Ovary (tissue), 9 donors: Measurements from ENCODE around the gene CEP68. TPM values are rescaled to one million over a fixed set of nuclear protein-coding genes. Genes with fewer than 3 reads are reported as not detected.
A peak's percentile ranks its signal among the peaks of the same experiment; 100 is the strongest.

Source experiments
- DNase-seq, 5 donors: peaks; one replicate each; pipeline ENCODE4 v3.0.0-alpha.2; 2019 to 2020
- H3K27ac ChIP-seq, 2 donors: fragments of 200-600 bp; one replicate each; pipeline versions ENCODE4 v1.5.1 to v1.8.0; 2019 to 2022
- H3K27me3 ChIP-seq: fragments of 200-600 bp; one replicate; pipeline ENCODE4 v1.8.0; 2022
- H3K36me3 ChIP-seq: fragments of 200-600 bp; sonication (generic); one replicate; pipeline ENCODE4 v1.5.1; 2019
- H3K4me1 ChIP-seq: one replicate; pipeline ENCODE4 v1.8.1; 2013; ENCODE audit warnings: mild to moderate bottlenecking, moderate library complexity; ENCODE audit not compliant: insufficient read depth
- H3K4me3 ChIP-seq: fragments of 200-600 bp; sonication (generic); one replicate; pipeline ENCODE4 v1.5.1; 2017
- H3K9me3 ChIP-seq, 2 donors: fragments of 200-600 bp in 1 of 2; sonication (generic) in 1 of 2; one replicate each; pipeline versions ENCODE4 v1.5.1 to v1.8.1; 2013 to 2019; ENCODE audit warnings: mild to moderate bottlenecking in 1 of 2, moderate library complexity in 1 of 2
- EP300 ChIP-seq: sonication (generic); formaldehyde crosslinking; IDR thresholded peaks from one replicate; pipeline ENCODE4 v1.6.1; 2017; ENCODE audit warnings: antibody characterized with exemption
- POLR2A ChIP-seq: fragments of 450-650 bp; IDR thresholded peaks from one replicate; pipeline ENCODE4 v1.6.1; 2017; ENCODE audit warnings: antibody characterized with exemption, mild to moderate bottlenecking, moderate library complexity
- WGBS, 3 donors: extraction: QIAGEN DNeasy Blood & Tissue Kit in 1 of 3; methylation state at CpG; one replicate each; pipeline versions ENCODE4 v1.1.5 to v1.1.7; 2013 to 2017; 5-methylcytosine and 5-hydroxymethylcytosine counted together
- intact Hi-C, 4 donors: fragments of 100-400 bp; cut with DNase I; formaldehyde crosslinking; loops; one replicate each; pipeline versions ENCODE4 v1.11.0 to v1.15.1; 2022 to 2023
- polyA plus RNA-seq, 2 donors: library from polyadenylated mRNA; stranded (reverse); fragments of 200-250 nt in 1 of 2; fragments of 350-450 nt in 1 of 2; fragmentation: Illumina TruSeq in 1 of 2; extraction: RNeasy Lipid Tissue Mini Kit (QIAGEN cat#74804) in 1 of 2; gene quantifications; one replicate each; pipeline ENCODE4 v1.2.3, GENCODE V29; 2013 to 2014
- total RNA-seq, 7 donors: library from RNA; depleted of rRNA in 2 of 7; stranded (reverse); fragments of >200 nt in 2 of 7; fragmentation: NEBNext Ultra II Directional in 3 of 7; extraction: Animal tissue kit (Norgen Biotek cat#: 25700) in 3 of 7; gene quantifications; one replicate each; pipeline versions ENCODE4 v1.1.0 to v1.2.4, GENCODE V29; 2016 to 2023
- TF ChIP-seq, protein P1 (sequence below), 3 donors: fragments of 450-650 bp in 2 of 3; fragments of 200-600 bp in 1 of 3; IDR thresholded peaks; one replicate each; pipeline versions ENCODE4 v1.5.1 to v1.8.0; 2016 to 2022; ENCODE audit warnings: antibody characterized with exemption in 3 of 3, mild to moderate bottlenecking in 1 of 3
- donor health status: DM: no; HTN: no; CAD: no; lungs with moderate emphysema.
- donor health status: DM: no; HTN: no; CAD: no.
- donor health status: Bipolar disorder and iron deficiency.
- donor health status: DM: yes; HTN: yes; CAD: no.
- donor health status: DM: no; HTN: no; CAD: no.
- donor health status: DM: yes; HTN: yes; CAD: no.

Gene CEP68
- total and polyA plus RNA-seq, 9 donors, result 13.7 to 31.6 (median 28.0) TPM

DNA sequence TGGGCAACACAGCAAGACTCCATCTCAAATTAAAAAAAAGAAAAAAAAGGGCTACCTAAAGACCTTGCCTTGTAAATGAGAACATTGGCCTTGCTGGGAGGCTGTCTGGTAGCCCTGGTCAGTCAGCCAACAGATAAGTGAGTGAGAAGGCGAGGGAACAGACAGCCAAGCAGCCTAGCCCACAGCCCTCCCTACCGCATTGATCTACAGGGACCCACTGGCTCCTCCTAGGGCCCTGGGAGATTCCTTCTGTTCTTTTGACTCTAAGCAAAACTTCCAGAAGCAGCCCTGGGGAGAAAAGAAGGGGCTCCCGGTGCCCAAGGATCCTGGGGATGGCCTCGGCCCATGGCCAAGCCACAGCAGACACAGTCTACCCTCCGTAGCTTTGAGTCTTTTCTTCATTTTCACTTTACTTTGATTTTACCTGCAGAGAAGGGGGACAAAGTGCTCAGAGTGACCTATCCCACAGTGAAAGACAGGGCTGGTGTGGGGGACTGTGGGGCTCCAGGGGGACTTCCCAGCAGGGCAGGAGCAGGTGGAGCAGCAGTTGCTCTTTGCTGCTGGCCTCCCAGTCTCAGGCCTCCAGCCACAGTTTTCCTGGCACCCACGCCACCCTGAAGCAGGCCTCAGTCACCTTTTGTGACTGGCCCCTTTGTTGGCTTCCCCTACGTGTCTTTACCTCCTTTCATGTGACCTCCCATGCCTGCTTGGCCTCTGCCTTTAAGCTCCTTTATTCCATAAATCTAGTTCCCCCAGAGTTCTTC is 5.1 kb downstream of the CEP68 start:
- Histone ChIP-seq H3K9me3 (no peaks in the 10 kb centered on the region), H3K36me3 (no peaks in the 10 kb centered on the region), H3K27ac (no peak overlapping the region), H3K4me3 (no peak overlapping the region), H3K4me1 (peaks cover 7% of the 10 kb centered on the region), H3K27me3 (no peaks in the 10 kb centered on the region)
- TF ChIP-seq POLR2A (no peak), EP300 (no peak)
- TF ChIP-seq, protein P1, sequence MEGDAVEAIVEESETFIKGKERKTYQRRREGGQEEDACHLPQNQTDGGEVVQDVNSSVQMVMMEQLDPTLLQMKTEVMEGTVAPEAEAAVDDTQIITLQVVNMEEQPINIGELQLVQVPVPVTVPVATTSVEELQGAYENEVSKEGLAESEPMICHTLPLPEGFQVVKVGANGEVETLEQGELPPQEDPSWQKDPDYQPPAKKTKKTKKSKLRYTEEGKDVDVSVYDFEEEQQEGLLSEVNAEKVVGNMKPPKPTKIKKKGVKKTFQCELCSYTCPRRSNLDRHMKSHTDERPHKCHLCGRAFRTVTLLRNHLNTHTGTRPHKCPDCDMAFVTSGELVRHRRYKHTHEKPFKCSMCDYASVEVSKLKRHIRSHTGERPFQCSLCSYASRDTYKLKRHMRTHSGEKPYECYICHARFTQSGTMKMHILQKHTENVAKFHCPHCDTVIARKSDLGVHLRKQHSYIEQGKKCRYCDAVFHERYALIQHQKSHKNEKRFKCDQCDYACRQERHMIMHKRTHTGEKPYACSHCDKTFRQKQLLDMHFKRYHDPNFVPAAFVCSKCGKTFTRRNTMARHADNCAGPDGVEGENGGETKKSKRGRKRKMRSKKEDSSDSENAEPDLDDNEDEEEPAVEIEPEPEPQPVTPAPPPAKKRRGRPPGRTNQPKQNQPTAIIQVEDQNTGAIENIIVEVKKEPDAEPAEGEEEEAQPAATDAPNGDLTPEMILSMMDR (IDR thresholded peaks at IDR 0.05), result no peak
- intact Hi-C loops, result loop anchor here in 1 of 4 donors (10.0 kb wide), 1 partner anchor 123 kb away; no protein-coding TSS in a partner anchor
- 61 to 81% (median 68%) methylated on average over 7 of the region's 7 CpGs for WGBS, 3 donors
- no peak for DNase-seq

DNA sequence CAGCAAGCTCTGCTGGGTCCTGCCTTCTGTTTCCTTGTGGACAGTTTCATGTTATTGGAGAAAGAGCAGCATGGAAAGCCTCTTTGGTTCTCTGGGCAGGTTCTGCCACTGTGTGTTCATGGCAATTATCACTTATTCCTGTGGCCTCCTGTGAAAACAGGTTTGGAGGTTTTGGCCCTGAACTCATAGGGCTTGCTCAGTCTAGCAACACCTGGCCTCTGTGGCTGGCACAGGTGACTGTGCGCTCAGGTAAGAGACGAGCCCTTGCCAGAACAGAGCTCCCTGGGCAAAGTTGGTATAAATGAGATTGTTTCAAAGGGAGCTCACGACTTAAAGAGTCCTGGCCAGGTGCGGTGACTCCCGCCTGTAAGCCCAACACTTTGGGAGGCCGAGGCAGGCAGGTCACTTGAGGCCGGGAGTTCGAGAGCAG is 5.7 kb downstream of the CEP68 start:
- WGBS, 3 donors, result 94 to 97% (median 96%) methylated on average over 8 of the region's 8 CpGs
- H3K9me3 ChIP-seq, result no peaks in the 10 kb centered on the region
- intact Hi-C loops, result loop anchor here in 1 of 4 donors (10.0 kb wide), 1 partner anchor 123 kb away; no protein-coding TSS in a partner anchor
- H3K27ac ChIP-seq, result no peak overlapping the region
- no peak overlapping the region for H3K4me3 ChIP-seq
- H3K36me3 ChIP-seq, result no peaks in the 10 kb centered on the region
- no peaks in the 10 kb centered on the region for H3K27me3 ChIP-seq
- TF ChIP-seq POLR2A (no peak), EP300 (no peak)
- TF ChIP-seq, protein P1 (IDR thresholded peaks at IDR 0.05), result no peak
- H3K4me1 ChIP-seq, result peaks cover 7% of the 10 kb centered on the region
- DNase-seq, result no peak

DNA sequence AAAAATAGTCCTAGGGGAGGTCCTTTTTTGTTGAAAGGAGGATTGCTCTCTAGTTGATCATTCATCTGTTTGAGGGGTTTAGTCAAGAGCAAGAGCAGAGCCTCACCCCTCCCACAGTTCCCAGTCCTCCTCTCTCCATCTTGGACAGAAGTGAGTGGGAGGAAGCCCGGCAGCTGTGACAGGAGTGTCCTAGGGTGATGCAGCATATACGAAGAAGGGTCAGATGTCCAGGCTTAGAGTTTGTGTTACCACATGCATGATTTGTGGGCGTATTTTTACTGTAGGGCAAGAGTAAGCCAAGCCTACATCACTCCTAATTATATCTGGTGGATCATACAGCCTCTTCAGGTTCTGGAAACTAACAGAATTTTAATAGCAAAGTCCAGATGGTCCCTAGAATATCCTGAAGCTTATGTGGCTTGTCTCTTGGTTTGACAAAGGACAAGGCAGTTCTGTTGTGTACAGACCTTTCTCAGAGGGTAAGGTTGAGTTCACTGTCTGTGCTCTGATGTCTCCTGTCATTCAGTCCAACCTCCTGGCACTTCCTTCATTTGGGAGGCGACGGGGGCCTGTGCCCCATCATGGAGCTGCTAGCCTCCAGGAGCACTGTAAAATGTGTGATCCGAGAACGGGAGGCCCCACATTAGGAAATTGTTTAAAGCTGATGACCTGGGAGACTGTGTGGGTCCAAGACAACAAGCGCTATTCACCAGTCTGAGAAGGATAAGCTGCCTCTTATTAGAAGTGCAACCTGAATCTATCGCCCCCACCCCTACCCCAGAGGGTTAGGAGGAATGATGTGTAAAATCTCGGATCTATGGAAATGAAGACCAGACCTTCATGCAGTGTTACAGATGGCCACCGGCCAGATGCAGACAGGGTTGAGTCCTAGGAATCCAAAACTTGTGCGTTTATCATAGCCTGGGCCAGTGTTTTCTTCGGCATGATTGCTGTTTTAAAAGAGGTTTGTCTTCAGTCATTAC is 6.9 kb downstream of the CEP68 start:
- Histone ChIP-seq H3K27me3 (no peaks in the 10 kb centered on the region), H3K36me3 (no peaks in the 10 kb centered on the region), H3K9me3 (no peaks in the 10 kb centered on the region), H3K4me1 (peaks cover 8% of the 10 kb centered on the region), H3K27ac (peak overlapping the region in 1 of 2 donors; percentile 5), H3K4me3 (no peak overlapping the region)
- intact Hi-C loops, result loop anchor here in 1 of 4 donors (10.0 kb wide), 1 partner anchor 122 kb away; no protein-coding TSS in a partner anchor
- TF ChIP-seq EP300, result no peak
- no peak for TF ChIP-seq POLR2A
- TF ChIP-seq, protein P1 (IDR thresholded peaks at IDR 0.05), result no peak
- 34 to 56% (median 44%) methylated on average over 13 of the region's 13 CpGs for WGBS, 3 donors
- DNase-seq, result no peak
